Left lung (tissue), 10 donors: ENCODE measurements around the gene DUSP10. TPM values are rescaled to one million over a fixed set of nuclear protein-coding genes. Genes with fewer than 3 reads are reported as not detected.
A peak's percentile ranks its signal among the peaks of the same experiment; 100 is the strongest.

Source experiments
- ATAC-seq: fragments of 200-7000 bp; cut with Tn5 transposase; one replicate; pipeline ENCODE4 v1.9.1; 2020; ENCODE audit warnings: moderate library complexity
- DNase-seq, 4 donors: peaks; one replicate each; pipeline ENCODE4 v3.0.0-alpha.2; 2013 to 2020
- H3K27ac ChIP-seq, 2 donors: fragments of 200-600 bp; sonication (generic) in 1 of 2; one replicate each; pipeline versions ENCODE4 v1.5.0 to v1.8.0; 2020 to 2021
- H3K27me3 ChIP-seq, 2 donors: fragments of 200-600 bp; sonication (generic) in 1 of 2; one replicate each; pipeline versions ENCODE4 v1.5.0 to v1.8.0; 2020 to 2021
- H3K36me3 ChIP-seq, 2 donors: fragments of 200-600 bp; sonication (generic) in 1 of 2; one replicate each; pipeline versions ENCODE4 v1.5.0 to v1.8.0; 2020 to 2021
- H3K4me1 ChIP-seq, 2 donors: fragments of 200-600 bp; one replicate each; pipeline ENCODE4 v1.8.0; 2021
- H3K4me3 ChIP-seq, 2 donors: fragments of 200-600 bp; sonication (generic) in 1 of 2; one replicate each; pipeline versions ENCODE4 v1.5.0 to v1.8.0; 2020 to 2021; ENCODE audit warnings: mild to moderate bottlenecking in 1 of 2
- H3K9me3 ChIP-seq, 2 donors: fragments of 200-600 bp; sonication (generic) in 1 of 2; one replicate each; pipeline versions ENCODE4 v1.5.0 to v1.8.0; 2020 to 2021
- intact Hi-C, 2 donors: fragments of 100-400 bp; cut with DNase I; formaldehyde crosslinking; loops; one replicate each; pipeline versions ENCODE4 v1.11.2 to v1.14.2; 2022
- polyA plus RNA-seq, 6 donors: library from polyadenylated mRNA; unstranded; fragments of 120-200 nt; gene quantifications; one replicate each; pipeline ENCODE4 v1.2.1, GENCODE V29; 2013; ENCODE audit not compliant: insufficient read length in 6 of 6
- total RNA-seq, 2 donors: library from RNA; stranded (reverse); fragmentation: NEBNext Ultra II Directional; extraction: Animal tissue kit (Norgen Biotek cat#: 25700); gene quantifications; one replicate each; pipeline ENCODE4 v1.2.1, GENCODE V29; 2021
- TF ChIP-seq, protein P1 (sequence below), 2 donors: fragments of 200-600 bp; sonication (generic) in 1 of 2; IDR thresholded peaks; one replicate each; pipeline versions ENCODE4 v1.5.0 to v1.8.0; 2021; ENCODE audit warnings: antibody characterized with exemption in 2 of 2
- donor health status: DM: no; HTN: yes; CAD: no.
- donor health status: DM: no; HTN: no; CAD: no.

DUSP10 gene
- total and polyA plus RNA-seq, 8 donors: 4.6 to 14.5 (median 6.8) TPM

DNA sequence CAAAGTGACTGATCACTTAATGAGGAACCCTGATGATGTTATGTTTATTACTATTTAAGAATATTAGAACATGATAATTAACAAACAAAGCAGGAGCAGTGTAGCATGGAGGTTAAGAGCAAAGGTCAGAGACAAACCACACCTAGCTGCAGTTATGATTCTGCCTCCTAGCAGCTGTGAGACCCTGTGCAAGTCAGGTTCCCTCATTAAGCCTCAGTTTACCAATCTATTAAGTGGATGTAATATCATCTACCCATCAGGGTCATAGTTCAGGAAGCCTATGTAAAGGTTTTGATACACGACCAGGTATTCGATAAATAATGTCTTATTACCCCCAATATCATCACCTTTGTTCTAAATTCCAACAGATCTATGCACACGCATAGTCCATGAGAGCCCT lies 32.0 kb downstream of the DUSP10 start:
- DNase-seq (no peak), ATAC-seq (no peak)
- peak overlapping the region in 1 of 2 donors; percentile 71 for H3K27ac ChIP-seq
- intact Hi-C loops: no loop called here
- no peaks in the 10 kb centered on the region for H3K27me3 ChIP-seq
- H3K4me1 ChIP-seq: peaks cover 7 to 90% of the 10 kb centered on the region in 2 donors
- TF ChIP-seq, protein P1, sequence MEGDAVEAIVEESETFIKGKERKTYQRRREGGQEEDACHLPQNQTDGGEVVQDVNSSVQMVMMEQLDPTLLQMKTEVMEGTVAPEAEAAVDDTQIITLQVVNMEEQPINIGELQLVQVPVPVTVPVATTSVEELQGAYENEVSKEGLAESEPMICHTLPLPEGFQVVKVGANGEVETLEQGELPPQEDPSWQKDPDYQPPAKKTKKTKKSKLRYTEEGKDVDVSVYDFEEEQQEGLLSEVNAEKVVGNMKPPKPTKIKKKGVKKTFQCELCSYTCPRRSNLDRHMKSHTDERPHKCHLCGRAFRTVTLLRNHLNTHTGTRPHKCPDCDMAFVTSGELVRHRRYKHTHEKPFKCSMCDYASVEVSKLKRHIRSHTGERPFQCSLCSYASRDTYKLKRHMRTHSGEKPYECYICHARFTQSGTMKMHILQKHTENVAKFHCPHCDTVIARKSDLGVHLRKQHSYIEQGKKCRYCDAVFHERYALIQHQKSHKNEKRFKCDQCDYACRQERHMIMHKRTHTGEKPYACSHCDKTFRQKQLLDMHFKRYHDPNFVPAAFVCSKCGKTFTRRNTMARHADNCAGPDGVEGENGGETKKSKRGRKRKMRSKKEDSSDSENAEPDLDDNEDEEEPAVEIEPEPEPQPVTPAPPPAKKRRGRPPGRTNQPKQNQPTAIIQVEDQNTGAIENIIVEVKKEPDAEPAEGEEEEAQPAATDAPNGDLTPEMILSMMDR (IDR thresholded peaks at IDR 0.05): no peak
- no peak overlapping the region for H3K4me3 ChIP-seq
- peaks cover 0 to 15% of the 10 kb centered on the region in 2 donors for H3K36me3 ChIP-seq
- no peaks in the 10 kb centered on the region for H3K9me3 ChIP-seq

DNA sequence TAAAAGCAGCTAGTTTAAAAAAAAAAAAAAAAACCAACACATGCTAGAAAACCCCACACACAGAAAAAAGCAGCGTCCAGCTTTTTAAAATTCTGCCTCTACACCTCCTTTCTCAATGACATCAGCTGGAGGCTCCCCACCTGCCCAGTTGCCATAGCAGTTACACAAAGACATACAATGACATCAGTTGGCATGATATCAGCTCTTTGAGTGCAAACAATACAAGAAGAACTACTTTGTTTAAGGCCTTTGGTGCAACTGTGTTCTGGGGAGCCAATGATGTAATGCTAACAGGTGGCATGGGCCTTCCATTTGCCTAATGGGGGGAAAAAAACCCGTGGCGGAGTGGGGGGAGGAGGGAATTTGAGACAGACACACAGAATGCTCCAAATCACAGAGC lies 32.9 kb downstream of the DUSP10 start:
- H3K27ac ChIP-seq: peak overlapping the region; percentile 54 to 79
- DNase-seq: peak in 1 of 4 donors; percentile 82
- peak; percentile 76 for ATAC-seq

DNA sequence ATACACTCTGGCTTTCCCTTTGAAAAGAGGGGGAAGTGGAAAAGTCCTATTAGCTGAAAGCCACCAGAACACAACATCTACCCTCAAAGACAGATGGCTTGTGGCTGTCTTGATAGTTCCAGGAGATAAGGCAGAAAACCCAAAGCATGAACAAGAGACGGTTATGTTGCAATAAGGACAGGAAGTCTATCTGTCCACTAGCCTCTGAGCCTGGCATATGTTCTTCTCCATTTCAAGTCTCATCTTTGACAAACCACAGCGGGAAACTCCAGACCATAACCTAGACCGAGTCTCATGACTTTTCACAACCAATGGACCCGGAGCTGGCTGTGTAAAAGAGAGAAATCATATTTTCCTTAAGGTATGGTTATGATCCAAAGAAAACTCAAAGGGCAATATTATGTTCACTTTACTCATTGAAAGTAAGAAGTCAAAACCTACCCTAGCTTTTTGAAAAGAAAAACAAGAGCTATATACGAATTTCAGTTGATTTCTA lies 33.8 kb downstream of the DUSP10 start:
- Histone ChIP-seq H3K36me3 (peaks cover 0 to 23% of the 10 kb centered on the region in 2 donors), H3K27me3 (no peaks in the 10 kb centered on the region), H3K9me3 (no peaks in the 10 kb centered on the region), H3K4me3 (no peak overlapping the region), H3K27ac (peak overlapping the region; percentile 54 to 79), H3K4me1 (peaks cover 4 to 93% of the 10 kb centered on the region in 2 donors)
- DNase-seq (no peak), ATAC-seq (peak; percentile 61)
- TF ChIP-seq, protein P1 (IDR thresholded peaks at IDR 0.05): no peak
- intact Hi-C loops: no loop called here

More for the DNA sequence above, 32.9 kb downstream of the DUSP10 start:
- Histone ChIP-seq H3K27me3 (no peaks in the 10 kb centered on the region), H3K9me3 (no peaks in the 10 kb centered on the region), H3K4me3 (no peak overlapping the region), H3K36me3 (peaks cover 0 to 18% of the 10 kb centered on the region in 2 donors), H3K4me1 (peaks cover 4 to 95% of the 10 kb centered on the region in 2 donors)
- intact Hi-C loops: no loop called here
- TF ChIP-seq, protein P1 (IDR thresholded peaks at IDR 0.05): no peak

DNA sequence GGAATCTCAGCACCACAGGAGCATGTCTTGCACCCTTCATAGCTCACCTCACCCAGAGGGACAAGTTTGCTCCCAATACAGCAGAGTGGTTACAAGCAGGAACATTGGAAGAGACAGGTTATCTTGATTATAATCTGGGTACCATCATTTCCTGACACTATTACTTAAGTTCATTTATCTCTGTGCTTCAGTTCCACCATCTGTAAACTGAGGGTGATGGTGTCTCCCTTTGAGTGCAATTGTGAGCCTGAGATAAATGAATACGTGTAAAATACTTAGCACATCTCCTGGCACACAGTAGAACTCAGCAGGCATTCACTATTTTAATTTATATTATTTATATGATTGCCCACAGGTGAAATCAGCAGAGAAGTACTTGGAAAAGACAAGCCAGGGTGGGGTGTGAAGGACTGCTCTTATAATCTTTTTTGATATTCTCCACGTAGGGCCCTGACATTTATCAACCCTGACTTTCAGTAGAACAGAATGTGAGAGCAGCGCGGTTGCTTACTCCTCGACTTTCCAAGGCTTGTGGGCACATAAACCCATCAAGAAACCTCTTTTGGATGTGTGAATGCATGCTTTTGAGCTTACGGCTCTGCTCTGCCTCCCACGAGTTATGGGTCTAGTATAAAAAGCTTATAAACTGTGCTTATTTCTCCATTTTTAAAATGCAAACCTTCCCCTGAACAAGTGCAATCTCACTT lies 34.9 kb downstream of the DUSP10 start:
- DNase-seq: no peak
- H3K9me3 ChIP-seq: no peaks in the 10 kb centered on the region
- ATAC-seq: no peak
- H3K4me1 ChIP-seq: peaks cover 4 to 84% of the 10 kb centered on the region in 2 donors
- intact Hi-C loops: no loop called here
- no peak overlapping the region for H3K4me3 ChIP-seq
- TF ChIP-seq, protein P1 (IDR thresholded peaks at IDR 0.05): no peak
- H3K27me3 ChIP-seq: no peaks in the 10 kb centered on the region
- H3K27ac ChIP-seq: peak overlapping the region; percentile 54 to 79
- peaks cover 0 to 32% of the 10 kb centered on the region in 2 donors for H3K36me3 ChIP-seq

DNA sequence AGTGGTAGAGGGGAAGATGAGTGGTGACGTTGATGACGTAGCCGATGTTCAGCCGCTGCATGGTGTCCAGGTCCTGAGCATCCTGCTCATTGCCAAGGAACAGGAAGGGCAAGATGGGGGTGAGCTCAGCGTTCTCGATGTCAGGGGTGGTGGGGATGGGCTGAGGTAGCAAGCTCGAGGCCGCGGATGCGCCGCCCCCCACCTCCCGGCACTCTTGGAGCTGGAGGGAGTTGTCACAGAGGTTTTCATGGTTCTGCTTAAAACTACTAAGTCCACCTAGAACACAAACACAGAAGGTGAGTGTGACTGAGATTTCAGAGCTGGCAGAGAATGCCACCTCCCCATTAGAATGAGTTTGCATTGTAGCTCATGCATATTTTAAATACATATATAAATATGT lies 35.7 kb downstream of the DUSP10 start:
- intact Hi-C loops: no loop called here

More for the DNA sequence above, 35.7 kb downstream of the DUSP10 start:
- DNase-seq: no peak
- Histone ChIP-seq H3K9me3 (no peaks in the 10 kb centered on the region), H3K4me3 (no peak overlapping the region), H3K4me1 (peaks cover 4 to 84% of the 10 kb centered on the region in 2 donors), H3K36me3 (peaks cover 0 to 35% of the 10 kb centered on the region in 2 donors), H3K27me3 (no peaks in the 10 kb centered on the region), H3K27ac (no peak overlapping the region)
- TF ChIP-seq, protein P1 (IDR thresholded peaks at IDR 0.05): no peak
- ATAC-seq: no peak
